Measurements from ENCODE around the gene CUL4A. TPM values are rescaled to one million over a fixed set of nuclear protein-coding genes. Genes with fewer than 3 reads are reported as not detected.
"Not testable (repeated sequence)": the region's sequence is repeated elsewhere in the genome, so short reads cannot be mapped to it uniquely, and the experiment has no call there.

The CUL4A gene
- 68.6 and 84.7 TPM in 2 replicates for polyA plus RNA-seq (2014; cell fraction: cytosol; rRNA removed)
- 77.7 and 99.6 TPM in 2 replicates for polyA plus RNA-seq (2014; cell fraction: nucleus; rRNA removed)

- DNase-seq (ENCODE audit: low spot score): peak; percentile 76
Observed at GRCh38 chr13:113209336-113209758, at the start of gene CUL4A. CUL4A (plus strand) TSS chr13:113209613; CDS start chr13:113209628, 15 bp downstream.

GRCh38 chr13:113159701-113160100 is 49.7 kb upstream of the CUL4A start:
- no peak for DNase-seq (ENCODE audit: low spot score)

- no peak for DNase-seq (ENCODE audit: low spot score)
Observed at GRCh38 chr13:113160983-113161382, 48.4 kb upstream of the CUL4A start.

GRCh38 chr13:113161433-113161832 is 48.0 kb upstream of the CUL4A start:
- DNase-seq (ENCODE audit: low spot score): no peak

- DNase-seq (ENCODE audit: low spot score): not testable (repeated sequence)
Observed at GRCh38 chr13:113161975-113162374, 47.4 kb upstream of the CUL4A start.

GRCh38 chr13:113162783-113163685 is 46.4 kb upstream of the CUL4A start:
- DNase-seq (ENCODE audit: low spot score): no peak

GRCh38 chr13:113164492-113164891 is 44.9 kb upstream of the CUL4A start:
- no peak for DNase-seq (ENCODE audit: low spot score)

GRCh38 chr13:113166266-113166665 is 43.1 kb upstream of the CUL4A start:
- no peak for DNase-seq (ENCODE audit: low spot score)

GRCh38 chr13:113166681-113167080 is 42.7 kb upstream of the CUL4A start:
- no peak for DNase-seq (ENCODE audit: low spot score)

- no peak for DNase-seq (ENCODE audit: low spot score)
Observed at GRCh38 chr13:113167155-113167554, 42.3 kb upstream of the CUL4A start.

- no peak for DNase-seq (ENCODE audit: low spot score)
Observed at GRCh38 chr13:113167575-113167974, 41.8 kb upstream of the CUL4A start.

- no peak for DNase-seq (ENCODE audit: low spot score)
Observed at GRCh38 chr13:113168211-113168610, 41.2 kb upstream of the CUL4A start.

GRCh38 chr13:113169277-113170272 is 39.8 kb upstream of the CUL4A start:
- DNase-seq (ENCODE audit: low spot score): no peak

GRCh38 chr13:113170511-113170910 is 38.9 kb upstream of the CUL4A start:
- no peak for DNase-seq (ENCODE audit: low spot score)

- no peak for DNase-seq (ENCODE audit: low spot score)
Observed at GRCh38 chr13:113171250-113172125, 37.9 kb upstream of the CUL4A start.

GRCh38 chr13:113172419-113172926 is 36.9 kb upstream of the CUL4A start:
- no peak for DNase-seq (ENCODE audit: low spot score)

GRCh38 chr13:113176280-113176679 is 33.1 kb upstream of the CUL4A start:
- DNase-seq (ENCODE audit: low spot score): no peak

- DNase-seq (ENCODE audit: low spot score): no peak
Observed at GRCh38 chr13:113176822-113177221, 32.6 kb upstream of the CUL4A start.

GRCh38 chr13:113178070-113178895 is 31.1 kb upstream of the CUL4A start:
- no peak for DNase-seq (ENCODE audit: low spot score)

GRCh38 chr13:113178896-113179167 is 30.6 kb upstream of the CUL4A start:
- DNase-seq (ENCODE audit: low spot score): no peak

All from SK-N-DZ (cell line).